HEK293 (cell line): Measurements from ENCODE around the gene WNT5B.

Source experiments
- CTCF ChIA-PET: fragments of 350-600 bp; formaldehyde crosslinking; extraction: SDS; loops from one replicate; lab custom pipeline; 2021; ENCODE audit warnings: antibody characterized with exemption; lab: Yijun Ruan, JAX
- POLR2A ChIA-PET: fragments of 300-600 bp; formaldehyde crosslinking; extraction: SDS; loops from one replicate; lab custom pipeline; 2020; ENCODE audit warnings: antibody characterized with exemption, inconsistent platforms; lab: Yijun Ruan, JAX
- H3K27ac ChIP-seq: fragments of 200-500 bp; sonication (Bioruptor generic); 2 replicates; pipeline ENCODE4 v1.5.1; 2014; ENCODE audit warnings: low read depth, low read length, control low read depth, inconsistent platforms; ENCODE audit errors: extremely low read depth
- H3K36me3 ChIP-seq, 2 experiments: fragments of 200-500 bp in 1 of 2; sonication (Bioruptor generic) in 1 of 2; 1 replicate in 1 of 2; 2 replicates in 1 of 2; pipeline ENCODE4 v1.5.1; 2014 to 2017; ENCODE audit warnings: inconsistent platforms in 2 of 2, low read length in 2 of 2; ENCODE audit not compliant: control insufficient read depth in 2 of 2, insufficient read depth in 1 of 2
- H3K4me1 ChIP-seq: fragments of 200-500 bp; sonication (Bioruptor generic); 2 replicates; pipeline ENCODE4 v1.5.1; 2014; ENCODE audit warnings: mild to moderate bottlenecking, low read length, inconsistent platforms; ENCODE audit not compliant: control insufficient read depth, insufficient read depth
- H3K4me3 ChIP-seq: 2 replicates; pipeline ENCODE4 v1.5.1; 2011; ENCODE audit warnings: low read depth, mild to moderate bottlenecking, control low read depth, low read length, moderate library complexity
- H3K9me3 ChIP-seq: fragments of 200-500 bp; sonication (Bioruptor generic); 2 replicates; pipeline ENCODE4 v1.5.1; 2014; ENCODE audit warnings: low read depth, low read length, inconsistent platforms; ENCODE audit not compliant: control insufficient read depth, insufficient read depth
- GLIS1 ChIP-seq: fragments of 450-650 bp; formaldehyde crosslinking; IDR thresholded peaks from 2 replicates; pipeline ENCODE4 v1.5.1; 2016; ENCODE audit warnings: missing biosample characterization, missing genetic modification characterization
- HIC1 ChIP-seq: fragments of 450-650 bp; formaldehyde crosslinking; IDR thresholded peaks from 2 replicates; pipeline ENCODE4 v1.5.1; 2016; ENCODE audit warnings: missing biosample characterization, missing genetic modification characterization
- MZF1 ChIP-seq: fragments of 450-650 bp; formaldehyde crosslinking; IDR thresholded peaks from 2 replicates; pipeline ENCODE4 v1.5.1; 2017; ENCODE audit warnings: missing biosample characterization, missing genetic modification characterization, borderline replicate concordance
- OVOL3 ChIP-seq: fragments of 450-650 bp; formaldehyde crosslinking; IDR thresholded peaks from 2 replicates; pipeline ENCODE4 v1.5.1; 2016; ENCODE audit warnings: missing biosample characterization, missing genetic modification characterization
- PRDM10 ChIP-seq: fragments of 450-650 bp; formaldehyde crosslinking; IDR thresholded peaks from 2 replicates; pipeline ENCODE4 v1.5.1; 2016; ENCODE audit warnings: missing biosample characterization, missing genetic modification characterization
- ZBTB11 ChIP-seq: fragments of 450-650 bp; formaldehyde crosslinking; conservative IDR thresholded peaks from 2 replicates; pipeline ENCODE4 v1.5.1; 2016; ENCODE audit warnings: low read depth, missing biosample characterization, missing genetic modification characterization
- ZBTB20 ChIP-seq: fragments of 450-650 bp; formaldehyde crosslinking; IDR thresholded peaks from 2 replicates; pipeline ENCODE4 v1.5.1; 2016; ENCODE audit warnings: missing biosample characterization, missing genetic modification characterization
- ZFP69B ChIP-seq: fragments of 450-650 bp; formaldehyde crosslinking; IDR thresholded peaks from 2 replicates; pipeline ENCODE4 v1.5.1; 2016; ENCODE audit warnings: missing biosample characterization, missing genetic modification characterization
- ZNF146 ChIP-seq: fragments of 450-650 bp; formaldehyde crosslinking; IDR thresholded peaks from 2 replicates; pipeline ENCODE4 v1.5.1; 2016; ENCODE audit warnings: missing biosample characterization, missing genetic modification characterization
- ZNF169 ChIP-seq: fragments of 450-650 bp; formaldehyde crosslinking; IDR thresholded peaks from 2 replicates; pipeline ENCODE4 v1.5.1; 2016; ENCODE audit warnings: missing biosample characterization, missing genetic modification characterization
- ZNF184 ChIP-seq: fragments of 450-650 bp; IDR thresholded peaks from 2 replicates; pipeline ENCODE4 v1.5.1; 2018; ENCODE audit warnings: missing biosample characterization, mild to moderate bottlenecking, missing genetic modification characterization
- ZNF202 ChIP-seq: fragments of 450-650 bp; formaldehyde crosslinking; IDR thresholded peaks from 2 replicates; pipeline ENCODE4 v1.5.1; 2016; ENCODE audit warnings: missing biosample characterization, missing genetic modification characterization, borderline replicate concordance
- ZNF239 ChIP-seq: fragments of 450-650 bp; formaldehyde crosslinking; IDR thresholded peaks from 2 replicates; pipeline ENCODE4 v1.5.1; 2016; ENCODE audit warnings: missing biosample characterization, missing genetic modification characterization
- ZNF335 ChIP-seq: fragments of 450-650 bp; formaldehyde crosslinking; conservative IDR thresholded peaks from 2 replicates; pipeline ENCODE4 v1.5.1; 2016; ENCODE audit warnings: missing biosample characterization, missing genetic modification characterization
- ZNF48 ChIP-seq: fragments of 450-650 bp; formaldehyde crosslinking; IDR thresholded peaks from 2 replicates; pipeline ENCODE4 v1.5.1; 2016; ENCODE audit warnings: missing biosample characterization, missing genetic modification characterization
- ZNF530 ChIP-seq: fragments of 450-650 bp; formaldehyde crosslinking; IDR thresholded peaks from 2 replicates; pipeline ENCODE4 v1.5.1; 2016; ENCODE audit warnings: low read depth, missing biosample characterization, missing genetic modification characterization
- ZNF600 ChIP-seq: fragments of 450-650 bp; formaldehyde crosslinking; IDR thresholded peaks from 2 replicates; pipeline ENCODE4 v1.5.1; 2016; ENCODE audit warnings: missing biosample characterization, missing genetic modification characterization
- TF ChIP-seq, protein P1 (sequence below): fragments of 450-650 bp; formaldehyde crosslinking; IDR thresholded peaks from 2 replicates; pipeline ENCODE4 v1.5.1; 2016; ENCODE audit warnings: missing biosample characterization, missing genetic modification characterization
- TF ChIP-seq, protein P2 (sequence below): fragments of 450-650 bp; formaldehyde crosslinking; IDR thresholded peaks from 2 replicates; pipeline ENCODE4 v1.5.1; 2016; ENCODE audit warnings: missing biosample characterization, missing genetic modification characterization

WNT5B gene

DNA sequence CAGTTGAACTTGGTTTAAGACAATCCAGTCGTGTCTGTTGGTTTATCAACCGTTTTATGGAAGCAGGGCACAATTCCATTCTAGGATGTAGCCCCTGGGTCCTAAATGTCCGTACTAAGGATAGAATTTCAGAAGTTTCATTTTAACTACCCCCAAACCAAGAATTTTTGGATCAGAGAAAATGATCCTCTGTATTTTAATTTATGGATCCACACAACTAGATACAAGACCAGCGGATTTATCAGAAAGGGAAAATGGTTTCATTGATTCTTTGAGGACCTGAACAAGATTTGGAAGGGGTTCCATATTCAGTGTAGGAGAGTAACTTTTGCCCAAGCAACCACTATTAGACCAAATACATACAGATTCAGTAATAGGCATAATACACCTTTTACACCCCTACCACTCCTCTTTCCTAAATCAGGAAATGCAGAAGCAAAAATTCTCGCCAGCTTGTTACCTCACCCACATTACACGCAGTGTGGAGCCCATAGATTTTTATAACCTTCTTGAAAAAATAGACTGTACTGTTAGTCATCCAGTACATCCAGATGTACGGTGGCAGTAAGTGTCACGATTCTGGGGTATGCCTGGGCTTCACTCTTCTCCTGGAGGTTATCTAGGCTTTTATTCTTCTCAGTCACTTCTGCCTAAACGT, 33.2 kb upstream of the WNT5B start:
- Histone ChIP-seq H3K4me1 (peaks cover 11% of the 10 kb centered on the region), H3K4me3 (no peak overlapping the region), H3K27ac (peak overlapping the region; percentile 97; the same call in 1 of the 2 replicates), H3K9me3 (no peaks in the 10 kb centered on the region), H3K36me3 (peaks cover 0 to 6% of the 10 kb centered on the region in 2 experiments; a peak in 1 of 3 replicates)
- TF ChIP-seq MZF1 (tag by site-specific recombination): no peak
- no peak for TF ChIP-seq ZNF202
- peak; percentile 90 for TF ChIP-seq PRDM10 (tag by site-specific recombination)
- no peak for TF ChIP-seq ZNF48 (tag by site-specific recombination)
- TF ChIP-seq, protein P1, sequence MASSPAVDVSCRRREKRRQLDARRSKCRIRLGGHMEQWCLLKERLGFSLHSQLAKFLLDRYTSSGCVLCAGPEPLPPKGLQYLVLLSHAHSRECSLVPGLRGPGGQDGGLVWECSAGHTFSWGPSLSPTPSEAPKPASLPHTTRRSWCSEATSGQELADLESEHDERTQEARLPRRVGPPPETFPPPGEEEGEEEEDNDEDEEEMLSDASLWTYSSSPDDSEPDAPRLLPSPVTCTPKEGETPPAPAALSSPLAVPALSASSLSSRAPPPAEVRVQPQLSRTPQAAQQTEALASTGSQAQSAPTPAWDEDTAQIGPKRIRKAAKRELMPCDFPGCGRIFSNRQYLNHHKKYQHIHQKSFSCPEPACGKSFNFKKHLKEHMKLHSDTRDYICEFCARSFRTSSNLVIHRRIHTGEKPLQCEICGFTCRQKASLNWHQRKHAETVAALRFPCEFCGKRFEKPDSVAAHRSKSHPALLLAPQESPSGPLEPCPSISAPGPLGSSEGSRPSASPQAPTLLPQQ (tag by site-specific recombination): peak; percentile 66
- no peak for TF ChIP-seq HIC1
- no peak for TF ChIP-seq ZBTB11 (tag by site-specific recombination)
- TF ChIP-seq ZNF600 (tag by site-specific recombination): peak; percentile 17; the same call in 1 of the 2 replicates
- TF ChIP-seq ZBTB20 (tag by site-specific recombination): peak; percentile 76
- no peak for TF ChIP-seq ZNF239 (tag by site-specific recombination)
- no peak for TF ChIP-seq ZNF184 (tag by site-specific recombination)
- TF ChIP-seq OVOL3 (tag by site-specific recombination): no peak
- no peak for TF ChIP-seq ZNF146 (tag by site-specific recombination)
- TF ChIP-seq GLIS1: no peak
- TF ChIP-seq, protein P2, sequence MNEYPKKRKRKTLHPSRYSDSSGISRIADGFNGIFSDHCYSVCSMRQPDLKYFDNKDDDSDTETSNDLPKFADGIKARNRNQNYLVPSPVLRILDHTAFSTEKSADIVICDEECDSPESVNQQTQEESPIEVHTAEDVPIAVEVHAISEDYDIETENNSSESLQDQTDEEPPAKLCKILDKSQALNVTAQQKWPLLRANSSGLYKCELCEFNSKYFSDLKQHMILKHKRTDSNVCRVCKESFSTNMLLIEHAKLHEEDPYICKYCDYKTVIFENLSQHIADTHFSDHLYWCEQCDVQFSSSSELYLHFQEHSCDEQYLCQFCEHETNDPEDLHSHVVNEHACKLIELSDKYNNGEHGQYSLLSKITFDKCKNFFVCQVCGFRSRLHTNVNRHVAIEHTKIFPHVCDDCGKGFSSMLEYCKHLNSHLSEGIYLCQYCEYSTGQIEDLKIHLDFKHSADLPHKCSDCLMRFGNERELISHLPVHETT (tag by site-specific recombination): no peak
- no peak for TF ChIP-seq ZNF530 (tag by site-specific recombination)
- no peak; the same call in 1 of the 2 replicates for TF ChIP-seq ZNF335 (tag by site-specific recombination)
- no peak for TF ChIP-seq ZNF169 (tag by site-specific recombination)
- TF ChIP-seq ZFP69B: 0 out of 2 replicates have a peak, but pooled peaks have one; percentile 43
- CTCF ChIA-PET: interaction anchor here (1.1 kb wide), 1 partner anchor 10 kb away, joined by 3 read pairs; no protein-coding TSS in a partner anchor
- POLR2A ChIA-PET: no interaction called here
